Thoracic aorta (tissue), 2 donors: Measurements from ENCODE around the gene FRMPD1. TPM values are rescaled to one million over a fixed set of nuclear protein-coding genes. Genes with fewer than 3 reads are reported as not detected.
A peak's percentile ranks its signal among the peaks of the same experiment; 100 is the strongest.

Source experiments
- ATAC-seq: fragments of 150-250 bp; one replicate; pipeline ENCODE4 v1.8.0; 2017; ENCODE audit warnings: low read depth; ENCODE audit not compliant: insufficient number of reproducible peaks, low FRiP score
- DNase-seq: peaks from one replicate; pipeline ENCODE4 v3.0.0-alpha.2; 2020; ENCODE audit warnings: low spot score
- H3K27ac ChIP-seq, 2 donors: fragments of 200-600 bp; sonication (generic); 1 replicate in 1 of 2; 2 replicates in 1 of 2; pipeline ENCODE4 v1.5.1; 2016; ENCODE audit warnings: mild to moderate bottlenecking in 2 of 2, moderate library complexity in 2 of 2
- H3K27me3 ChIP-seq: fragments of 200-600 bp; sonication (generic); replicated peaks from 2 replicates; pipeline ENCODE4 v1.6.0; 2016; ENCODE audit warnings: mild to moderate bottlenecking; ENCODE audit not compliant: insufficient read depth
- H3K36me3 ChIP-seq: fragments of 200-600 bp; sonication (generic); one replicate; pipeline ENCODE4 v1.5.1; 2016
- H3K4me1 ChIP-seq, 2 donors: fragments of 200-600 bp; sonication (generic); 1 replicate in 1 of 2; 2 replicates in 1 of 2; pipeline versions ENCODE4 v1.5.1 to v1.6.0; 2016; ENCODE audit warnings: low read depth in 2 of 2, mild to moderate bottlenecking in 1 of 2; ENCODE audit not compliant: control insufficient read depth in 1 of 2
- H3K4me3 ChIP-seq: fragments of 200-600 bp; sonication (generic); 2 replicates; pipeline ENCODE4 v1.5.1; 2016; ENCODE audit warnings: mild to moderate bottlenecking
- H3K9me3 ChIP-seq: fragments of 200-600 bp; sonication (generic); 2 replicates; pipeline ENCODE4 v1.5.1; 2016
- total RNA-seq, 2 donors: library from RNA; depleted of rRNA; stranded (reverse); fragments of >200 nt; gene quantifications; one replicate each; pipeline versions ENCODE4 v1.1.0 to v1.2.3, GENCODE V29; 2016
- TF ChIP-seq, protein P1 (sequence below): fragments of 200-600 bp; sonication (generic); IDR thresholded peaks from one replicate; pipeline ENCODE4 v1.5.1; 2019; ENCODE audit warnings: antibody characterized with exemption

FRMPD1 gene
- total RNA-seq, 2 donors from 2014 or later: 0.27 TPM; not detected in 1

DNA sequence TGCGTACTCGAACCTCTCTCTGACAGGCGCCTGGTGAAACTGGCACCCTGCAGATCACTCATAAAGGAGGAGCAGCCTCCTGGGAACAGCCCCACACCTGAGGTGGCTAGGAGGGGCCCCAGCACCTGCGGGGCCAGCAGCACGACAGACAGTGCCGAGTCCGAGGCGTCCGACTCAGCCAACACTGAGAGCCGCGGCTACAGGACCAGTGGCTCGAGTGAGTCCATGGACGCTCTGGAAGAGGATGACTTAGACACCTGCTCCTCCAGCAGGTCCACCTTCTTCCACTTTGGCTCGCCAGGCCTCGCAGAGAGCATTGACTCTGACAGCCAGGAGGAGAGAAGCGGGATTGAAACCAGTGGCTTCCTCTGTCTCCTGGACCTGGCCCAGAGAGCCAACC lies 89.4 kb downstream of the FRMPD1 start:
- no peak for DNase-seq
- H3K27ac ChIP-seq: no peak overlapping the region

DNA sequence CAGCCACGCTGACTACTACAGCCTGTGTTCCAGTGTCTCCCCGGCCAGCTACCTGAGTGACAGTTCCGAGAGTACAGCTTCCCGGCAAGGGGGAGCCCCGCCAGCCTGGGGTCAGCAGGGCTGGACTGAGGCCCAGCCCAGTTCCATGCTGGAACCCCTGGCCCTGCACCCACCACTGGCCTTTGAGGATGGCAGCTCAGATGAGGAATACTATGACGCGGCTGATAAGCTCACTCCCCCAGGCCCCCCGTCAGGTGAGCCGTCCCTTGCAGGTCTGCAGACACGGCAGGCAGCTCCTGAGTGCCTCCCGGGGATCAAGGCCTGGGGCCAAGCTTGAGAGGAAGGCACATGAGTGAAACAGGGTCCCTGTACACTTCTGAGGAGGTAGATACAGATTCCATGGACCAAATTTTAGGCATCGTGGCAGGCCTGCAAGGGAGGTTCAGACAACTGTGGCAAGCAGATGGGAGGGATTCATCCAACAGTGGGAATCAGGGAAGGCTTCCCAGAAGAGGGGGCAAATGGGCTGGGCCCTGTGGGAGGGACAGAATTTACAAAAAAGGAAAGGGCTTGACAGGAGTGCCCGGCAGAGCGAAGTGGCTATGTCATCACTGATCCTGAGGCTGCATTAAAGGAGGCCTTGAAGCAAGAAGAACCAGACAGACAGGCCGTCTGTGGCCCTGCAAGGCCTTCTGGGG lies 90.0 kb downstream of the FRMPD1 start:
- ATAC-seq: no peak
- Histone ChIP-seq H3K4me1 (no peaks in the 10 kb centered on the region), H3K9me3 (no peaks in the 10 kb centered on the region), H3K4me3 (no peak overlapping the region), H3K36me3 (no peaks in the 10 kb centered on the region), H3K27me3 (no peaks in the 10 kb centered on the region), H3K27ac (no peak overlapping the region)
- TF ChIP-seq, protein P1, sequence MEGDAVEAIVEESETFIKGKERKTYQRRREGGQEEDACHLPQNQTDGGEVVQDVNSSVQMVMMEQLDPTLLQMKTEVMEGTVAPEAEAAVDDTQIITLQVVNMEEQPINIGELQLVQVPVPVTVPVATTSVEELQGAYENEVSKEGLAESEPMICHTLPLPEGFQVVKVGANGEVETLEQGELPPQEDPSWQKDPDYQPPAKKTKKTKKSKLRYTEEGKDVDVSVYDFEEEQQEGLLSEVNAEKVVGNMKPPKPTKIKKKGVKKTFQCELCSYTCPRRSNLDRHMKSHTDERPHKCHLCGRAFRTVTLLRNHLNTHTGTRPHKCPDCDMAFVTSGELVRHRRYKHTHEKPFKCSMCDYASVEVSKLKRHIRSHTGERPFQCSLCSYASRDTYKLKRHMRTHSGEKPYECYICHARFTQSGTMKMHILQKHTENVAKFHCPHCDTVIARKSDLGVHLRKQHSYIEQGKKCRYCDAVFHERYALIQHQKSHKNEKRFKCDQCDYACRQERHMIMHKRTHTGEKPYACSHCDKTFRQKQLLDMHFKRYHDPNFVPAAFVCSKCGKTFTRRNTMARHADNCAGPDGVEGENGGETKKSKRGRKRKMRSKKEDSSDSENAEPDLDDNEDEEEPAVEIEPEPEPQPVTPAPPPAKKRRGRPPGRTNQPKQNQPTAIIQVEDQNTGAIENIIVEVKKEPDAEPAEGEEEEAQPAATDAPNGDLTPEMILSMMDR: no peak
- no peak for DNase-seq

More for the DNA sequence above, 89.4 kb downstream of the FRMPD1 start:
- H3K4me3 ChIP-seq: no peak overlapping the region
- no peaks in the 10 kb centered on the region for H3K9me3 ChIP-seq
- no peak for ATAC-seq
- no peaks in the 10 kb centered on the region for H3K36me3 ChIP-seq
- H3K27me3 ChIP-seq: no peaks in the 10 kb centered on the region
- TF ChIP-seq, protein P1: no peak
- no peaks in the 10 kb centered on the region for H3K4me1 ChIP-seq

DNA sequence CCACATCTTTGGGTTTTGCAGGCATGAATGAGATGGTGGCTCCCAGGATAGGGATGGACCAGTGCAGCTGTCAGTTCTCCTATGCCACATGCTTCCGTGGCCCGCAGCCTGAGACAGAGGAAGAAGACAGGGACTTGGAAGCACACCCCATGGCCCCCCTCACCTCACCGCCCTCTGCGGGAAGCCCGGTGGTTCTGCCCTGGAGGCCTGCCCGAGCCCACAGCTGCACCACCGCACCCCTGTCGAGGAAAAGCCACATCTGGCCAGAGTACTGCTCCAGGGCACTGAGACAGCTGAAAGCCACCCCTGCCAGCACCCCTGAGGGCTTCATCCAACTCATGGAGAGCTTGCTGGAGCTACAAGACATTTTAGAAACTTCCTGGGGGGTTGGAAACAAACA lies 95.2 kb downstream of the FRMPD1 start:
- Histone ChIP-seq H3K36me3 (no peaks in the 10 kb centered on the region), H3K9me3 (no peaks in the 10 kb centered on the region), H3K27ac (no peak overlapping the region), H3K27me3 (no peaks in the 10 kb centered on the region), H3K4me3 (no peak overlapping the region), H3K4me1 (no peaks in the 10 kb centered on the region)
- DNase-seq (no peak), ATAC-seq (no peak)
- TF ChIP-seq, protein P1: no peak

GRCh38 chr9:37746448-37747270 lies 95.9 kb downstream of the FRMPD1 start:
- Histone ChIP-seq H3K36me3 (no peaks in the 10 kb centered on the region), H3K27ac (no peak overlapping the region), H3K9me3 (no peaks in the 10 kb centered on the region), H3K27me3 (no peaks in the 10 kb centered on the region), H3K4me1 (no peaks in the 10 kb centered on the region), H3K4me3 (no peak overlapping the region)
- DNase-seq: no peak
- no peak for ATAC-seq
- TF ChIP-seq, protein P1: no peak

GRCh38 chr9:37747271-37747753 lies 96.6 kb downstream of the FRMPD1 start:
- Histone ChIP-seq H3K9me3 (no peaks in the 10 kb centered on the region), H3K4me3 (no peak overlapping the region), H3K27ac (no peak overlapping the region), H3K36me3 (no peaks in the 10 kb centered on the region), H3K27me3 (no peaks in the 10 kb centered on the region), H3K4me1 (no peaks in the 10 kb centered on the region)
- TF ChIP-seq, protein P1: peak; percentile 79
- DNase-seq: no peak
- ATAC-seq: peak; percentile 15
